GM21447 (cell line): Measurements from ENCODE around the gene FBN2.
"Not testable (repeated sequence)": the region's sequence is repeated elsewhere in the genome, so short reads cannot be mapped to it uniquely, and the experiment has no call there.

Source experiments
- ATAC-seq: cut with Tn5 transposase; IDR thresholded peaks from one replicate; pipeline ENCODE4 v1.9.1; 2021; ENCODE audit not compliant: unreplicated experiment

Gene FBN2

GRCh38 chr5:128535251-128535650 lies 2.8 kb downstream of the FBN2 start:
- no peak for ATAC-seq

GRCh38 chr5:128534726-128535125 lies 3.3 kb downstream of the FBN2 start:
- ATAC-seq, result no peak

- ATAC-seq, result no peak
These were observed 5.3 kb downstream of the FBN2 start for GRCh38 chr5:128532776-128533175.

DNA sequence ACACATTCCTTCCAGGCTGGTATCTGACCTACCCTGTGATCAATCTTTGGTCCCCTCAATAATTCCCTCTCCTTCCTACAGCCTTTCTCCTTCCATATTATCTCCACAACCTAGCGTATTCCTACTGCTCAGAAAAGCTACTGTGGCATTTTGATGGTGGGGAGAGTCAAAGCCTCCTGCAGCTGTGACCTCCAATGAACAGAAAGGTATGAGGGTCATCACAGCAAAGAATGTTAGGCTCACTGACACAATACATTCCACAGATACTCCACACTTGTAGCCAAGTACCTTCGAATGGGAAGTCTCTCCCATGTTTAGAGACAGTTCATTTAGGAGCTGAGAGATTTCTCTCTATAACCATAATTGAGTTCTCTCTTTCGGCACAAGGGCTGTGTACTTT lies 5.9 kb downstream of the FBN2 start:
- no peak for ATAC-seq

- no peak for ATAC-seq
These were observed 9.3 kb downstream of the FBN2 start for GRCh38 chr5:128528637-128529255.

- ATAC-seq, result no peak
These were observed 9.9 kb downstream of the FBN2 start for GRCh38 chr5:128528126-128528525.

DNA sequence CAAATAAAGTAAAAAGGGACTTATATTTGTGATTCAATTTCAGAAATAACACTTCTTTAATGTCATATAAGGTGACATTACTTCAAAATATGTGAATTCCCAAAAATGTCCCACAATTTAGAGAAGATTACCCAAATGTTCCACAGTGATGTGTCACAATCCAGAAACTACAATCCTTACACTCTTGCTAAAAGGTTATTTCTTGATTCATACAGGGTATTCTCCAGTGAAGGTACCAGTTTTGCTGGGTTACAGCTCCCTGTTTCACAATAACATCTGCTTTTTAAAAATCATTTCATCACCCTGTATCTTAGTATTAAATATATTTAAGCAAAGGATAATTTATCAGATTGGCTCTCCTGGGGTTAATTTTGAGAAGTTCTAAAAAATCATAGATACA lies 11.0 kb downstream of the FBN2 start:
- no peak for ATAC-seq

DNA sequence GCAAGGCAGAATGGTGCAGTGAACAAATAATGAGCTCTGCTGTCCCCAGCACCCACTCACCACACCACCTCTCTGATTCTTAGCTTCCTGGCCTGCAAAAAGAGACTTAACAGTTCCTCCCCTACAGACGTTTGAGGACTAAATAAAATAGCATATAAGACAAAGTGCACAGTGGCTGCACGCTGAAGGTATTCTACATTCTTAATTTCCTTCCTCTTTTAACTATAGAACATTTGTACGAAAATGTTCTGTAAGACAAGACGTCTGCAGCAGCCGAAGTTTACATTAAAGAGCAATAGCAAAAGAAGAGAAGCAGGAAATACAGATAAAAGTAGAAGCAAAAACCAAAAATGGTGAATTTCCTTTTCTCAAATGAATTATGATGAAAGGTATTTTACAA lies 15.7 kb downstream of the FBN2 start:
- ATAC-seq, result no peak

DNA sequence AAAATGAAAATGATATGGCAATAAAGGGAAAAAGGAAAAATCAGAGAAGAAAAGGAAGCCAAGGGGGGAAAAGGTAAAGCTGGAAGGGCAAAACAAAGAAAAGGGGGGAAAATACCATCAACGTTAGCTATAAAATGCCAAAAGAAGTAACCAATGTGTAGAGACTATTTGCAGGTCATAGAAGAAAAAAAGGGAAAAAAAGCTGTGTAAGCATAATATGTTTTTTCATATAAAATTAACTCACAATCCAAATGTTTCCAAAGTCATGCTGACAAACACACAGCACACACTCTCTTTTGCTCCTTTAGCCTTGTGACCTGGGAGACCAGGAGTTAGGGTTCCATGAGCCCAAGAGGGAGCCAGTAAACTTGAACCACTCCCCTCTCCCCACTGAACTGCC lies 18.2 kb downstream of the FBN2 start:
- ATAC-seq, result no peak

GRCh38 chr5:128516978-128517377 lies 21.1 kb downstream of the FBN2 start:
- no peak for ATAC-seq

DNA sequence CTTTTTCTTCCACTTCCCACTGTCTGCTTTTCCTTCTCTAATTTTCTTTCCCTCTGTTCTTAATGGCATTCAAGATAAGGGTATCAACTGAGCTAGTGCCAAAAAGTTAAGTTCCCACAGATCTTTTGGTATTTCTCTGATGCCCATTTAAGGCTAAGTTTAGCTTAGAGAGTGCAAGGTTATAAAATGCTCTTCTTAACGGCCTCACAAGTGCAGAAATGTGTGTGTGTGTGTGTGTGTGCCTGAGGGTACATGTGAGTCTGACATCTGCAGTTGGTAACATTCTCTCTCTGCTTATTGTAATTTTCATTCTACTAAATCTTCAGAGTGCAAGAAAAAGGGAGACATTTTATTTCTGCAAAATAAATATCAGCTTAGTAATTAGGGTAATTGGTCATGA lies 24.2 kb downstream of the FBN2 start:
- no peak for ATAC-seq

DNA sequence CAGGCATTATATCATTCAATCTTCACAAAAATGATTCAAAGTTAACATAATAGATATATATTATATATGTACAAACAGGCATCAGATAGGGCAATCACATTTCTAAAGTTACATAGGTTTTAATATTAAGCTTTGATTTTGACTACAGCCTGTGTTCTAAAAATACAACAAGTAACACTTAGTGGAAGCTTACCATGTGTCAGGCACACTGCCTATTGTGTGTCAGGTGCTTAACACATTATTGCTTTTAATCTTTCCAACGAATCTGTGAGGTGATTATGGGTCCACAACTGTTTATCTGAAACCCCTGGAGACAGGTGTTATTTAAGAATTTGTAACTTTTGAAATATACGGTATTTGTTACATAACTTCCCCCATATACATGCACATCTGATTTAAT lies 25.2 kb downstream of the FBN2 start:
- ATAC-seq, result no peak

DNA sequence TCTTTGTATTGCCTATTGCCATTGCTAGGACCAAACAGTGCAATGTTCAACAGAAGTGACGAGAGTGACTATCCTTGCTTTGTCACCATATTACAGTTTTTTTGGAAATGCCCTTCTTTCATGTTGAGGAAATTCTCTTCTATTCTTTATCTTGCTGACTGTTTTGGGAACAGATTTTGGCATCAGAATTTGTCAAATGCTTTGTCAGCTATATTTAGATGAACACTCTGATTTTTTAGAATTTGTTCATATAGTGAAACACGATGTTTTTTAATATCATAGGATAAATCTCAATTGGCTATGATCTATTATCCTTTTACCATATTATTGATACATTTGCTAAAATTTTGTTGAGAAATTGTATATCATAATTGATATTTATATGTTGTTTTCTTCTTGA lies 31.4 kb downstream of the FBN2 start:
- ATAC-seq, result no peak

GRCh38 chr5:128503727-128504126 lies 34.3 kb downstream of the FBN2 start:
- not testable (repeated sequence) for ATAC-seq

DNA sequence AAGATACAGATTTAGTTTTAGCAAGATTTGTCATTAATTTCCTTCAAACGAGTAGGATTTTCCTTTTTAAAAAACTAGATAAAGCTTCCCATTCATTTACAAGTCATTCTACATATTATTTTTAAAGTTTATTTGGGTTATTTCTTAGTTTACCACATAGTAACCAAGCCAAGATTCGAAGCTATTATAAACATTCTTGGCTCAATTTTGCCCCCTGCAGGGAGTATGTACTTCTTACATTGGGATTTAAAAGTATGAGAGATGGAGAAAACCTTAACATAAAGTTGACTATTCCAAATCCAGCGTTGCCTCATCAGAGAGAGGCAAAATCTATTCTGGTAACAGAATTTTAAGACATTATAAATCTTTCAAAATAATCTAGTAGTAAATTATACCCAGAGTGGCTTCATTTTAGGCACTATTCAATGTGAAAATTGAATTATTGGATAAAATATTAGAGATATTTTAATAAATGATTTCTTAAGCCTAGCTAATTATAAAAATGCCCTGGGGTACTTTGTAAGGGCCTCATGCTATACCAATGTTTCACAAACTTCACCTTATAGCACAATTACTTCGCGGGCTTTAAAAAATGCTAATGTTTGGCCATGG lies 39.1 kb downstream of the FBN2 start:
- ATAC-seq, result no peak

GRCh38 chr5:128494516-128494915 lies 43.5 kb downstream of the FBN2 start:
- ATAC-seq, result no peak

- no peak for ATAC-seq
These were observed 44.3 kb downstream of the FBN2 start for GRCh38 chr5:128493657-128494329.

- ATAC-seq, result no peak
These were observed 46.8 kb downstream of the FBN2 start for GRCh38 chr5:128491291-128491690.

DNA sequence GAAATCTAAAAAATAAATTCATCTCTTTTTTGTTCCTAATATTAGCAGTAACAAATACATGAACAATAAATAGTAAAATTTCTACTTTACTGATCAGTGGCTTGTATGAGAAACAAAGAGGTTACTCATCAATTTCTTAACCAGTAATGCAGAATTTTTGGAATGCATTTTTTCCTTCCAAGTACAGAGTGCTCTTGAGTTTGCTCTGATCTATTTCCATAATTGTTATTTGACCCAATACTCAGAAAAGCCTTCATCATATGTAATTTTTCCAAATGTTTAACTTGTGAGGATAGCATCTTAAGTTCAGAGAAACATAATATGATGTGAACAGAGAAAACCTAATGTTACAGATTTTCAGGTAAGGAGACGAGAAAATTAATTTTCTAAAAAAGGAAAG lies 47.3 kb downstream of the FBN2 start:
- no peak for ATAC-seq

GRCh38 chr5:128487041-128487440 lies 51.0 kb downstream of the FBN2 start:
- no peak for ATAC-seq

DNA sequence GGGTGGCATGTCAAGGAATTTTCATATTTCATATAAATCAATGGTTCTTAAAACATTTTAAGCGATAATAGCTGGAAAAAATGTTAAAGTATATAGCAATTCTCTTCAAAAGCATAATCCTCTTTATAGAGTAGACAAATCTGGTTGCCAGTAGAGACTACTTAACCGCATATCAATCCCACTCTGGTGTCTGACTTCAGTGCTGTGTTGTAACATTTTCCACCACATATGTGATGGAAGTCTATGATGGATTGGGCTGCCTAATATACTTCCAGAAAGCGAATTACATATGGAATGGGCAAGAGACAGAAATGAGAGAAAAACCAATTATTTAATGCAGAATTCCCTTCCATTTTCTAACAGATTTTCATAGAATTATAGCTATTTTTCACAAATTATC lies 54.3 kb downstream of the FBN2 start:
- no peak for ATAC-seq

DNA sequence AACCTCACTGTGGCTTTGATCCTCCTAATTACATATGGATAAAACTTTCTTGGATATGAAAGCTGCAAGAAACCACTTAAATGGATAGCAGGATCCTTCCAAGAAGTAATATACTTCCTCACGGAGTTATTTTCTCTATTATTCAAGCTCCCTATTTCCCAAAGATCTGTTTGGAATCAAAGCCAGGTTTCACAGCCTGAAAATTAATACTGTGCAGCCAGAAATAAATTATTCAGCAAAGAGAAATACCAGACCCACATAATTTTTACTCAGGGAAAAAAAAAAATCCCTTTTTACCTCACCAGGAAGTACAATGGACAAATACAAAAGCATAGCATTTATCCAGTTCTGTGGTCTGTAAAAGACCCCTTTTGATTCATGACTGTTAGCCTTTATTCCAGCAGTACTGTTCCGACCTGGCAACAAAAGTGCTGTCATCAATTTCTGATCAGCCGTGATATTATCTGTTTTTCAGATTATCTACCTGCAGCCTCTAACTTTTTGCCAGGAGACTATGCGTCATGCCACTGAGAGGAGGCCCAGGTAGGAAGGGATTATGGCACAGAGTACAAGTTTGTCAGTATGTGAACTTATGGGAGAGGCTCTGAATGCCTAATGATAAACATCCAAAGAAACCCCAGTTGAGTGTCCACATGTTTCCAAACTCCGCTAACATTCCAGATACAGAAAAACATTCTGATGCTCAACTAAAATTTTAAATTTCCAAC lies 57.0 kb downstream of the FBN2 start:
- no peak for ATAC-seq
